GM18519 (cell line): ENCODE data around the gene RAB15.
A peak's percentile ranks its signal among the peaks of the same experiment; 100 is the strongest.
"Not testable (repeated sequence)": the region's sequence is repeated elsewhere in the genome, so short reads cannot be mapped to it uniquely, and the experiment has no call there.

Experiments
- ATAC-seq: cut with Tn5 transposase; IDR thresholded peaks from one replicate; pipeline ENCODE4 v1.9.1; 2021; ENCODE audit warnings: mild to moderate bottlenecking, moderate library complexity; ENCODE audit not compliant: unreplicated experiment, low FRiP score

The RAB15 gene

GRCh38 chr14:64914237-64915028 is 57.7 kb downstream of the RAB15 start, which contains the start of gene CHURC1:
Gene CHURC1, plus strand, starts transcription at chr14:64914455. Its CDS starts 41 bp downstream, at chr14:64914496.
- peak; percentile 91 for ATAC-seq

- ATAC-seq, result not testable (repeated sequence)
Observed at GRCh38 chr14:64913477-64913876, 58.7 kb downstream of the RAB15 start.

GRCh38 chr14:64912261-64912660 is 59.9 kb downstream of the RAB15 start:
- ATAC-seq, result no peak

GRCh38 chr14:64910847-64911495 is 61.2 kb downstream of the RAB15 start:
- ATAC-seq, result no peak

GRCh38 chr14:64906022-64906421 is 66.1 kb downstream of the RAB15 start:
- no peak for ATAC-seq

- no peak for ATAC-seq
Observed at GRCh38 chr14:64899958-64900357, 72.2 kb downstream of the RAB15 start.
